Transverse colon (tissue), 4 donors: ENCODE data around the gene NEURL1. TPM values are rescaled to one million over a fixed set of nuclear protein-coding genes. Genes with fewer than 3 reads are reported as not detected.

Experiments
- DNase-seq: peaks from one replicate; pipeline ENCODE4 v3.0.0-alpha.2; 2019
- H3K27ac ChIP-seq, 4 donors: fragments of 200-600 bp; sonication (generic); 2 replicates each; pipeline ENCODE4 v1.5.1; 2016 to 2018; ENCODE audit warnings: inconsistent platforms in 4 of 4
- H3K27me3 ChIP-seq: fragments of 200-600 bp; sonication (generic); 2 replicates; pipeline ENCODE4 v1.5.1; 2017; ENCODE audit warnings: inconsistent platforms
- H3K36me3 ChIP-seq, 4 donors: fragments of 200-600 bp; sonication (generic); 2 replicates each; pipeline ENCODE4 v1.5.1; 2017 to 2019; ENCODE audit warnings: inconsistent platforms in 4 of 4
- H3K4me1 ChIP-seq, 4 donors: fragments of 200-600 bp; sonication (generic); 2 replicates each; pipeline ENCODE4 v1.5.1; 2017 to 2020; ENCODE audit warnings: inconsistent platforms in 4 of 4
- H3K4me3 ChIP-seq, 4 donors: fragments of 200-600 bp; sonication (generic); 1 replicate in 1 of 4; 2 replicates in 3 of 4; pipeline versions ENCODE4 v1.5.1 to v1.6.1; 2017 to 2019; ENCODE audit warnings: inconsistent platforms in 4 of 4
- H3K9me3 ChIP-seq, 2 donors: fragments of 200-600 bp; sonication (generic); 2 replicates each; pipeline ENCODE4 v1.5.1; 2017 to 2019; ENCODE audit warnings: inconsistent platforms in 2 of 2
- CTCF ChIP-seq, 5 experiments: fragments of 200-600 bp in 3 of 5; fragments of 450-650 bp in 2 of 5; sonication (generic) in 3 of 5; IDR thresholded peaks; 1 replicate in 2 of 5; 2 replicates in 3 of 5; pipeline ENCODE4 v1.5.1; 2016 to 2017; ENCODE audit warnings: antibody characterized with exemption in 5 of 5, inconsistent platforms in 3 of 5, mild to moderate bottlenecking in 2 of 5, moderate library complexity in 1 of 5
- EP300 ChIP-seq: sonication (generic); formaldehyde crosslinking; IDR thresholded peaks from one replicate; pipeline ENCODE4 v1.6.1; 2017; ENCODE audit warnings: antibody characterized with exemption, low read depth
- POLR2A ChIP-seq: fragments of 450-650 bp; IDR thresholded peaks from one replicate; pipeline ENCODE4 v1.6.1; 2016; ENCODE audit warnings: antibody characterized with exemption, mild to moderate bottlenecking, moderate library complexity
- POLR2AphosphoS5 ChIP-seq, 3 donors: sonication (generic); formaldehyde crosslinking; IDR thresholded peaks; one replicate each; pipeline ENCODE4 v1.6.1; 2016; ENCODE audit warnings: antibody characterized with exemption in 3 of 3
- WGBS, 2 donors: methylation state at CpG; one replicate each; pipeline ENCODE4 v1.1.5; 2018; ENCODE audit warnings: low coverage in 1 of 2; 5-methylcytosine and 5-hydroxymethylcytosine counted together
- in situ Hi-C, 4 donors: fragments of 200-750 bp; cut with MboI; loops; one replicate each; pipeline versions ENCODE4 v1.15.0 to v1.15.1; 2017; ENCODE audit warnings: low sequenced_read_pairs in 3 of 4, low pct_ligation_motif_present in 1 of 4, low pct_unique_long_range_greater_than_20kb in 1 of 4
- intact Hi-C: fragments of 100-400 bp; cut with DNase I; formaldehyde crosslinking; loops from one replicate; pipeline ENCODE4 v1.15.1; 2023; ENCODE audit warnings: low total_unique reads
- total RNA-seq, 4 donors: library from RNA; depleted of rRNA; stranded (reverse); fragments of >200 nt; gene quantifications; one replicate each; pipeline ENCODE4 v1.1.0, GENCODE V29; 2016

NEURL1 gene
- total RNA-seq, 4 donors from 2014 or later, result 36.7 to 177 (median 55.8) TPM

- Histone ChIP-seq H3K27me3 (no peaks in the 10 kb centered on the region), H3K4me1 (no peaks in the 10 kb centered on the region), H3K36me3 (no peaks in the 10 kb centered on the region), H3K27ac (no peak overlapping the region), H3K9me3 (no peaks in the 10 kb centered on the region), H3K4me3 (no peak overlapping the region)
- TF ChIP-seq POLR2AphosphoS5 (IDR thresholded peaks at IDR 0.05) (no peak), EP300 (no peak), CTCF (IDR thresholded peaks at IDR 0.05) (peak in 1 of 5 experiments; percentile 3), POLR2A (no peak)
- in situ Hi-C loops (loop anchor here in 2 of 4 donors (10.0 to 25.0 kb wide), 2 partner anchors 92 to 269 kb away; partner anchors contain the start of gene SH3PXD2A (in 1 of the 2)), intact Hi-C loops (no loop called here)
- DNase-seq, result no peak
- WGBS, 2 donors, result 70% methylated on average over 3 of the region's 3 CpGs; no CpG with 5 or more reads in 1 of the 2 donors
These were observed 99.6 kb downstream of the NEURL1 start for GRCh38 chr10:103593022-103593570.

- no peak for DNase-seq
- TF ChIP-seq EP300 (no peak), POLR2AphosphoS5 (IDR thresholded peaks at IDR 0.05) (no peak), CTCF (IDR thresholded peaks at IDR 0.05) (no peak), POLR2A (no peak)
- Histone ChIP-seq H3K36me3 (no peaks in the 10 kb centered on the region), H3K9me3 (no peaks in the 10 kb centered on the region), H3K27ac (no peak overlapping the region), H3K4me3 (no peak overlapping the region), H3K27me3 (no peaks in the 10 kb centered on the region), H3K4me1 (peaks cover 0 to 16% (median 9%) of the 10 kb centered on the region in 4 donors)
- 84% methylated on average over 4 of the region's 4 CpGs; no CpG with 5 or more reads in 1 of the 2 donors for WGBS, 2 donors
- in situ Hi-C loops, result loop anchor here in 2 of 4 donors (10.0 to 25.0 kb wide), 2 partner anchors 89 to 266 kb away; partner anchors contain the start of gene SH3PXD2A (in 1 of the 2)
- intact Hi-C loops, result no loop called here
These were observed 102.6 kb downstream of the NEURL1 start for GRCh38 chr10:103595933-103596726.

GRCh38 chr10:103597003-103597402 is 103.5 kb downstream of the NEURL1 start:
- Histone ChIP-seq H3K4me3 (no peak overlapping the region), H3K36me3 (no peaks in the 10 kb centered on the region), H3K27me3 (no peaks in the 10 kb centered on the region), H3K27ac (no peak overlapping the region), H3K4me1 (peaks cover 0 to 16% (median 10%) of the 10 kb centered on the region in 4 donors), H3K9me3 (no peaks in the 10 kb centered on the region)
- intact Hi-C loops, result no loop called here
- no peak for TF ChIP-seq POLR2A
- TF ChIP-seq CTCF (IDR thresholded peaks at IDR 0.05), result no peak
- no peak for TF ChIP-seq EP300
- WGBS, 2 donors, result 82% methylated on average over 6 of the region's 6 CpGs; no CpG with 5 or more reads in 1 of the 2 donors
- in situ Hi-C loops, result loop anchor here in 2 of 4 donors (10.0 to 25.0 kb wide), 2 partner anchors 88 to 265 kb away; partner anchors contain the start of gene SH3PXD2A (in 1 of the 2)
- DNase-seq, result no peak

GRCh38 chr10:103598654-103599115 is 105.2 kb downstream of the NEURL1 start:
- 56% methylated on average over 7 of the region's 7 CpGs; no CpG with 5 or more reads in 1 of the 2 donors for WGBS, 2 donors
- H3K4me3 ChIP-seq, result no peak overlapping the region
- no peaks in the 10 kb centered on the region for H3K27me3 ChIP-seq
- no peaks in the 10 kb centered on the region for H3K9me3 ChIP-seq
- peak; percentile 70 for DNase-seq
- peaks cover 0 to 16% (median 10%) of the 10 kb centered on the region in 4 donors for H3K4me1 ChIP-seq
- in situ Hi-C loops, result loop anchor here in 2 of 4 donors (10.0 to 25.0 kb wide), 2 partner anchors 86 to 264 kb away; partner anchors contain the start of gene SH3PXD2A (in 1 of the 2)
- H3K27ac ChIP-seq, result peak overlapping the region in 2 of 4 donors; percentile 16 to 62
- TF ChIP-seq POLR2AphosphoS5 (IDR thresholded peaks at IDR 0.05) (peak; percentile 19 to 64 (median 27)), EP300 (no peak), POLR2A (peak; percentile 11), CTCF (IDR thresholded peaks at IDR 0.05) (peak; percentile 56 to 82 (median 62))
- peaks cover 0 to 5% (median 0%) of the 10 kb centered on the region in 4 donors for H3K36me3 ChIP-seq
- intact Hi-C loops, result loop anchor here (2.0 kb wide), 1 partner anchor 90 kb away; no protein-coding TSS in a partner anchor
